SK-N-SH (cell line): ENCODE measurements around the gene ZNF804A. TPM values are rescaled to one million over a fixed set of nuclear protein-coding genes. Genes with fewer than 3 reads are reported as not detected.

Experiments used
- CTCF ChIA-PET: fragments of 300-600, 350-600 bp; formaldehyde crosslinking; extraction: SDS; loops from one replicate; lab custom pipeline; 2021; lab: Yijun Ruan, JAX
- POLR2A ChIA-PET: fragments of 350-600 bp; sonication (Branson Sonifier 250); formaldehyde crosslinking; extraction: SDS; loops from one replicate; lab custom pipeline; 2020; ENCODE audit warnings: antibody characterized with exemption, inconsistent platforms; lab: Yijun Ruan, JAX
- DNase-seq: peaks from one replicate; pipeline ENCODE4 v3.0.0; 2012
- H2AFZ ChIP-seq: fragments of 200-600 bp; sonication (generic); 2 replicates; pipeline ENCODE4 v1.8.1; 2016; ENCODE audit warnings: antibody characterized with exemption, mild to moderate bottlenecking, low read depth
- H3F3A ChIP-seq: fragments of 200-600 bp; sonication (generic); replicated peaks from 2 replicates; pipeline ENCODE3; 2016; ENCODE audit warnings: antibody characterized with exemption, mild to moderate bottlenecking; ENCODE audit not compliant: insufficient read depth
- H3K27ac ChIP-seq, 2 experiments: fragments of 200-500 bp in 1 of 2; fragments of 200-600 bp in 1 of 2; sonication (Bioruptor generic) in 1 of 2; sonication (generic), shearing (Covaris generic) in 1 of 2; 2 replicates each; pipeline versions ENCODE4 v1.5.1 to v1.6.1; 2014 to 2016; ENCODE audit warnings: low read depth in 2 of 2, inconsistent platforms in 1 of 2, low read length in 1 of 2, mild to moderate bottlenecking in 1 of 2, mixed read lengths in 1 of 2
- H3K27me3 ChIP-seq: fragments of 200-600 bp; sonication (generic), shearing (Covaris generic); 2 replicates; pipeline ENCODE4 v1.6.1; 2016; ENCODE audit warnings: mixed run types; ENCODE audit not compliant: insufficient read depth
- H3K36me3 ChIP-seq, 2 experiments: fragments of 200-500 bp in 1 of 2; fragments of 200-600 bp in 1 of 2; sonication (Bioruptor generic) in 1 of 2; sonication (generic) in 1 of 2; replicated peaks in 1 of 2; 2 replicates each; pipeline versions ENCODE3 to v1.5.1; 2014 to 2016; ENCODE audit warnings: low read length in 1 of 2, mild to moderate bottlenecking in 1 of 2; ENCODE audit not compliant: insufficient read depth in 2 of 2, control insufficient read depth in 1 of 2
- H3K4me1 ChIP-seq, 2 experiments: fragments of 200-500 bp in 1 of 2; fragments of 200-600 bp in 1 of 2; sonication (Bioruptor generic) in 1 of 2; sonication (generic), shearing (Covaris generic) in 1 of 2; 2 replicates each; pipeline versions ENCODE4 v1.5.1 to v1.6.1; 2014 to 2016; ENCODE audit warnings: low read depth in 1 of 2, low read length in 1 of 2, mixed run types in 1 of 2; ENCODE audit not compliant: insufficient read depth in 2 of 2, control insufficient read depth in 1 of 2
- H3K4me2 ChIP-seq: fragments of 200-600 bp; sonication (generic), shearing (Covaris generic); 2 replicates; pipeline ENCODE4 v1.6.1; 2017; ENCODE audit warnings: mixed run types
- H3K4me3 ChIP-seq, 2 experiments: fragments of 200-500 bp in 1 of 2; fragments of 200-600 bp in 1 of 2; sonication (Bioruptor generic) in 1 of 2; sonication (generic), shearing (Covaris generic) in 1 of 2; 2 replicates each; pipeline versions ENCODE4 v1.5.1 to v1.8.1; 2014 to 2016; ENCODE audit warnings: low read depth in 2 of 2, inconsistent platforms in 1 of 2, low read length in 1 of 2, mild to moderate bottlenecking in 1 of 2, mixed read lengths in 1 of 2, moderate library complexity in 1 of 2
- H3K79me2 ChIP-seq: fragments of 200-600 bp; sonication (generic); 2 replicates; pipeline ENCODE4 v1.8.1; 2017; ENCODE audit warnings: mild to moderate bottlenecking; ENCODE audit not compliant: insufficient read depth
- H3K9ac ChIP-seq: fragments of 200-600 bp; sonication (generic); 2 replicates; pipeline ENCODE4 v1.6.1; 2017; ENCODE audit warnings: mixed run types
- H3K9me2 ChIP-seq: fragments of 200-600 bp; sonication (generic); 2 replicates; pipeline ENCODE4 v1.6.1; 2017; ENCODE audit warnings: mixed run types
- H3K9me3 ChIP-seq: fragments of 200-600 bp; sonication (generic); 2 replicates; pipeline ENCODE4 v1.6.1; 2017; ENCODE audit warnings: mixed run types, mild to moderate bottlenecking, moderate library complexity
- H4K20me1 ChIP-seq: fragments of 200-600 bp; sonication (generic); 2 replicates; pipeline ENCODE4 v1.6.1; 2017; ENCODE audit warnings: mild to moderate bottlenecking, mixed run types; ENCODE audit not compliant: insufficient read depth
- CHD2 ChIP-seq: fragments of 150-350 bp; IDR thresholded peaks from 2 replicates; pipeline ENCODE4 v1.6.1; 2018; ENCODE audit warnings: low read length; ENCODE audit not compliant: partially characterized antibody
- EZH2phosphoT487 ChIP-seq: fragments of 200-600 bp; sonication (generic); IDR thresholded peaks from 2 replicates; pipeline ENCODE4 v1.6.1; 2017; ENCODE audit warnings: low read depth, mixed run types, mild to moderate bottlenecking, antibody characterized with exemption, moderate library complexity, borderline replicate concordance
- FOSL2 ChIP-seq: IDR thresholded peaks from 2 replicates; pipeline ENCODE4 v1.4.0; 2012; ENCODE audit warnings: low read depth, mild to moderate bottlenecking, moderate library complexity, borderline replicate concordance
- FOXJ3 ChIP-seq: sonication (generic); formaldehyde crosslinking; IDR thresholded peaks from 2 replicates; pipeline ENCODE4 v1.5.1; 2020; ENCODE audit warnings: mild to moderate bottlenecking, missing genetic modification reagents
- FOXM1 ChIP-seq: IDR thresholded peaks from 2 replicates; pipeline ENCODE4 v1.4.0; 2012; ENCODE audit warnings: low read depth, mild to moderate bottlenecking
- GABPA ChIP-seq: IDR thresholded peaks from 2 replicates; pipeline ENCODE4 v1.4.0; 2012; ENCODE audit warnings: low read depth, mild to moderate bottlenecking
- GATA2 ChIP-seq: sonication (generic); formaldehyde crosslinking; IDR thresholded peaks from 2 replicates; pipeline ENCODE4 v1.5.0; 2020; ENCODE audit warnings: mild to moderate bottlenecking, missing genetic modification reagents
- JUND ChIP-seq: IDR thresholded peaks from 2 replicates; pipeline ENCODE4 v1.4.0; 2012
- MEF2A ChIP-seq: IDR thresholded peaks from 2 replicates; pipeline ENCODE4 v1.4.0; 2012; ENCODE audit warnings: low read depth, borderline replicate concordance
- MXI1 ChIP-seq: IDR thresholded peaks from 2 replicates; pipeline ENCODE4 v1.6.1; 2012; ENCODE audit warnings: mild to moderate bottlenecking, low read depth, low read length, improper control_type of control experiment
- NRF1 ChIP-seq: IDR thresholded peaks from 2 replicates; pipeline ENCODE4 v1.6.1; 2012; ENCODE audit warnings: low read depth, mild to moderate bottlenecking, low read length
- RCOR1 ChIP-seq: fragments of 150-350 bp; IDR thresholded peaks from 2 replicates; pipeline ENCODE4 v1.6.1; 2017; ENCODE audit warnings: antibody characterized with exemption, low read length
- RXRA ChIP-seq: IDR thresholded peaks from 2 replicates; pipeline ENCODE4 v1.4.0; 2012; ENCODE audit warnings: low read depth, mild to moderate bottlenecking, borderline replicate concordance
- SMC3 ChIP-seq: IDR thresholded peaks from 2 replicates; pipeline ENCODE4 v1.6.1; 2012; ENCODE audit warnings: low read depth, low read length, improper control_type of control experiment
- TAF1 ChIP-seq: IDR thresholded peaks from 2 replicates; pipeline ENCODE4 v1.6.1; 2012; ENCODE audit warnings: low read depth, mild to moderate bottlenecking, low read length, moderate library complexity, borderline replicate concordance
- ZBTB33 ChIP-seq: IDR thresholded peaks from 2 replicates; pipeline ENCODE4 v1.4.0; 2012; ENCODE audit warnings: low read depth, borderline replicate concordance
- WGBS: methylation state at CpG from one replicate; pipeline ENCODE4 v1.1.6; 2017; ENCODE audit warnings: low lambda C conversion rate; 5-methylcytosine and 5-hydroxymethylcytosine counted together
- polyA plus RNA-seq, 3 experiments: library from polyadenylated mRNA; depleted of rRNA; stranded (reverse); fragments of >200 nt; gene quantifications; 2 replicates each; pipeline ENCODE4 v1.2.3, GENCODE V29; 2012
- TF ChIP-seq, protein P1 (sequence below): fragments of 150-350 bp; IDR thresholded peaks from 2 replicates; pipeline ENCODE4 v1.6.1; 2016; ENCODE audit warnings: mild to moderate bottlenecking, low read depth, low read length
- TF ChIP-seq, protein P2 (sequence below): IDR thresholded peaks from 2 replicates; pipeline ENCODE4 v1.6.1; 2012; ENCODE audit warnings: mild to moderate bottlenecking, low read depth, low read length, moderate library complexity

ZNF804A gene
- polyA plus RNA-seq, 1 of the 3 experiments (the other 2 are of a cell fraction): 0.02 TPM

DNA sequence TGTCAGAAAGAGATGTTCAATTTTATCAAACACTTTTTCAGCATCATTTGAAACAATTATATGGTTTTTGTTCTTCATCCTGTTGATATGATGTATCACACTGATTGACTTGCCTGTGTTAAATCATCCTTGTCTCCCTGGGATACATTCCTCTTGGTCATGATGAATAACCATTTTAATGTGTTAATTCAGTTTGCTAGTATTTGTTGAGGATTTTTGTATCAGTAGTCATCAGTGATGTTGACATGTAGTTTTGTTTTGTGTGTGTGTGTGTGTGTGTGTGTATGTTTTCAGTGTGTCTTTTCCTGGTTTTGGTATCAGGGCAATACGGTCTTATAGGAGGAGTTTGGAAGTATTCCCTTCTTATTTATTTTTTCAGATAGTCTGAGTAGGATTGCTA is 325.4 kb downstream of the ZNF804A start (continued):
- TF ChIP-seq, protein P1, sequence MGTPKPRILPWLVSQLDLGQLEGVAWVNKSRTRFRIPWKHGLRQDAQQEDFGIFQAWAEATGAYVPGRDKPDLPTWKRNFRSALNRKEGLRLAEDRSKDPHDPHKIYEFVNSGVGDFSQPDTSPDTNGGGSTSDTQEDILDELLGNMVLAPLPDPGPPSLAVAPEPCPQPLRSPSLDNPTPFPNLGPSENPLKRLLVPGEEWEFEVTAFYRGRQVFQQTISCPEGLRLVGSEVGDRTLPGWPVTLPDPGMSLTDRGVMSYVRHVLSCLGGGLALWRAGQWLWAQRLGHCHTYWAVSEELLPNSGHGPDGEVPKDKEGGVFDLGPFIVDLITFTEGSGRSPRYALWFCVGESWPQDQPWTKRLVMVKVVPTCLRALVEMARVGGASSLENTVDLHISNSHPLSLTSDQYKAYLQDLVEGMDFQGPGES: no peak
- TF ChIP-seq FOSL2 (no peak), ZBTB33 (no peak), SMC3 (no peak), RCOR1 (no peak), FOXJ3 (CRISPR knock-in tag) (no peak), FOXM1 (no peak)
- TF ChIP-seq, protein P2, sequence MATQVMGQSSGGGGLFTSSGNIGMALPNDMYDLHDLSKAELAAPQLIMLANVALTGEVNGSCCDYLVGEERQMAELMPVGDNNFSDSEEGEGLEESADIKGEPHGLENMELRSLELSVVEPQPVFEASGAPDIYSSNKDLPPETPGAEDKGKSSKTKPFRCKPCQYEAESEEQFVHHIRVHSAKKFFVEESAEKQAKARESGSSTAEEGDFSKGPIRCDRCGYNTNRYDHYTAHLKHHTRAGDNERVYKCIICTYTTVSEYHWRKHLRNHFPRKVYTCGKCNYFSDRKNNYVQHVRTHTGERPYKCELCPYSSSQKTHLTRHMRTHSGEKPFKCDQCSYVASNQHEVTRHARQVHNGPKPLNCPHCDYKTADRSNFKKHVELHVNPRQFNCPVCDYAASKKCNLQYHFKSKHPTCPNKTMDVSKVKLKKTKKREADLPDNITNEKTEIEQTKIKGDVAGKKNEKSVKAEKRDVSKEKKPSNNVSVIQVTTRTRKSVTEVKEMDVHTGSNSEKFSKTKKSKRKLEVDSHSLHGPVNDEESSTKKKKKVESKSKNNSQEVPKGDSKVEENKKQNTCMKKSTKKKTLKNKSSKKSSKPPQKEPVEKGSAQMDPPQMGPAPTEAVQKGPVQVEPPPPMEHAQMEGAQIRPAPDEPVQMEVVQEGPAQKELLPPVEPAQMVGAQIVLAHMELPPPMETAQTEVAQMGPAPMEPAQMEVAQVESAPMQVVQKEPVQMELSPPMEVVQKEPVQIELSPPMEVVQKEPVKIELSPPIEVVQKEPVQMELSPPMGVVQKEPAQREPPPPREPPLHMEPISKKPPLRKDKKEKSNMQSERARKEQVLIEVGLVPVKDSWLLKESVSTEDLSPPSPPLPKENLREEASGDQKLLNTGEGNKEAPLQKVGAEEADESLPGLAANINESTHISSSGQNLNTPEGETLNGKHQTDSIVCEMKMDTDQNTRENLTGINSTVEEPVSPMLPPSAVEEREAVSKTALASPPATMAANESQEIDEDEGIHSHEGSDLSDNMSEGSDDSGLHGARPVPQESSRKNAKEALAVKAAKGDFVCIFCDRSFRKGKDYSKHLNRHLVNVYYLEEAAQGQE: no peak
- TF ChIP-seq, all 33 proteins: peak for 0

- 38% methylated on average over 2 of the region's 2 CpGs for WGBS
- Histone ChIP-seq H3K4me3 (no peak overlapping the region), H2AFZ (no peak overlapping the region), H3K27ac (no peak overlapping the region), H3K36me3 (no peaks in the 10 kb centered on the region), H3K9me3 (no peaks in the 10 kb centered on the region), H3K4me1 (no peaks in the 10 kb centered on the region; a peak in 1 of 4 replicates), H3K27me3 (no peaks in the 10 kb centered on the region), H3K9me2 (no peaks in the 10 kb centered on the region), H3F3A (no peaks in the 10 kb centered on the region), H4K20me1 (no peaks in the 10 kb centered on the region), H3K9ac (no peak overlapping the region), H3K79me2 (no peaks in the 10 kb centered on the region), H3K4me2 (no peak overlapping the region)
- ChIA-PET CTCF (no interaction called here), POLR2A (no interaction called here)
- no peak for DNase-seq
- TF ChIP-seq MEF2A (no peak), ZBTB33 (no peak), JUND (no peak), EZH2phosphoT487 (no peak), GABPA (no peak), GATA2 (CRISPR knock-in tag) (no peak), FOXJ3 (CRISPR knock-in tag) (no peak), MXI1 (no peak), RXRA (no peak), SMC3 (no peak), CHD2 (no peak), TAF1 (no peak), NRF1 (no peak)
- TF ChIP-seq, protein P2: no peak
These were observed 328.7 kb downstream of the ZNF804A start for GRCh38 chr2:184927040-184927439.
